Measurements from ENCODE around the gene EEFSEC.

EEFSEC gene

DNA sequence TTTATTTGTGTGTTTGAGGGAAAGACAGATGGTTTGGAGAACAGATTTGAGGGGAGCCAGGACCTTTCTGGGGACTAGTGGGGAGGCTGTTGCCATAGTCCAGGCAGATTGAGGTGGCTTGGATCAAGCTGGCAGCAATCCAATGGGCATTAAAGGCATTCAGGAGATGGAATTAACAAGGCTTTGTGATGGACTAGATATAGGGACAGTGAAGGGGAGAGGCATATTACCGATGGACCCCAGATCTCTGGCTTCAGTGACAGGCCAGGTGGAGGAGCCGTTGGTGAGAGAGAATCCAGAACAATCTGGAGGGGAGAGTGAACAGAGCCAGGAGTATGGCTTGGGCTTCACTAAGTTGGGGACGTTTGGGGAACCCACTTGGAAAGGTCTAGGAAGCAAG, 124.8 kb downstream of the EEFSEC start:
- H3K4me3 ChIP-seq (ENCODE audit: low read length), result no peak overlapping the region
- no peak for TF ChIP-seq ZNF274 (IDR thresholded peaks at IDR 0.05; ENCODE audit: low read depth, low read length)

GRCh38 chr3:128278761-128279600, 125.7 kb downstream of the EEFSEC start:
- no peak overlapping the region for H3K4me3 ChIP-seq (ENCODE audit: low read length)
- TF ChIP-seq ZNF274 (IDR thresholded peaks at IDR 0.05; ENCODE audit: low read depth, low read length), result no peak

GRCh38 chr3:128279601-128279880, 126.3 kb downstream of the EEFSEC start:
- no peak for TF ChIP-seq ZNF274 (IDR thresholded peaks at IDR 0.05; ENCODE audit: low read depth, low read length)

GRCh38 chr3:128280481-128281052, 127.3 kb downstream of the EEFSEC start:
- TF ChIP-seq ZNF274 (IDR thresholded peaks at IDR 0.05; ENCODE audit: low read depth, low read length), result no peak
- H3K4me3 ChIP-seq (ENCODE audit: low read length), result no peak overlapping the region

More at GRCh38 chr3:128279601-128279880, 126.3 kb downstream of the EEFSEC start:
- no peak overlapping the region for H3K4me3 ChIP-seq (ENCODE audit: low read length)

DNA sequence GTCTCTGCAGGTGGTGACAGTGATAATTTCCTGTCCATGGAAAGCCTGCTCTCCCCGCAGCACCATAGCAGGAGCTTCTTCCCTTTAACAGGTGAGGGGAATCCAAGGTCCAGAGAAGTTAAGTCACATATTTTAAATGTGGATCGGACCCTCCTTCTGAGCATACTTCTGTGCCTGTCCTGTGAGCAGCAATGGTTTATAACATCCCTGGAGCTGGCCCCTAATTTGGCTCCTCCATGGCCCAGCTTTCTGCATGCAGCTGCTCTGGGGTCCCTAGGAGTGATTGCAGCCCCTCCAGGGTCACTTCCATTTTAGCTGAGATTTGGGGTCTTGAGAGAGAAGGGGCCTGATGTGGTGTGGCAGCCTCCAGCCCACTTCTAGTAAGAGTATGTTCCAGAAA, 127.8 kb downstream of the EEFSEC start:
- no peak overlapping the region for H3K4me3 ChIP-seq (ENCODE audit: low read length)
- TF ChIP-seq ZNF274 (IDR thresholded peaks at IDR 0.05; ENCODE audit: low read depth, low read length), result no peak

GRCh38 chr3:128281461-128282367, 128.4 kb downstream of the EEFSEC start:
- H3K4me3 ChIP-seq (ENCODE audit: low read length), result no peak overlapping the region
- no peak for TF ChIP-seq ZNF274 (IDR thresholded peaks at IDR 0.05; ENCODE audit: low read depth, low read length)

GRCh38 chr3:128282380-128283196, 129.3 kb downstream of the EEFSEC start:
- no peak overlapping the region for H3K4me3 ChIP-seq (ENCODE audit: low read length)
- TF ChIP-seq ZNF274 (IDR thresholded peaks at IDR 0.05; ENCODE audit: low read depth, low read length), result no peak

DNA sequence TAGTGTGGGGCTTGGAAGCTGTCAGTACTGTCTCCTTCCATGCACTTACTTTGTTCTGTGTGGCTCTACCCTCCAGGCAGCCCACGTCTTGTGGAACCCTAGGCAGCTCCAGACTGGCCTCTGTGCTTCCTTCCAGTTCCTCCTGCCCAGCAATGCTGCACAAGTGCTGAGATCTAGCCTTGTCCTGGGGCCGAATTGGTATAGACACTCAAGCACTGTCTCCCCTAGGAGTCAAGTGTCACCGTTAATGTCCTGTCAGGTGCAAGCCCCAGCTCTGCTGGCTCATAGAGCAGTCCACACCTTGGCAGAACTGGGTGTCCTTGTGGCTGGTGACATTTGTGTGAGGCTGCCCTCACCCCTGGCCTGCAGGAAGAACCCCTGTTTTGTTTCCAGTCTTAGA, 130.1 kb downstream of the EEFSEC start:
- H3K4me3 ChIP-seq (ENCODE audit: low read length), result no peak overlapping the region
- no peak for TF ChIP-seq ZNF274 (IDR thresholded peaks at IDR 0.05; ENCODE audit: low read depth, low read length)

DNA sequence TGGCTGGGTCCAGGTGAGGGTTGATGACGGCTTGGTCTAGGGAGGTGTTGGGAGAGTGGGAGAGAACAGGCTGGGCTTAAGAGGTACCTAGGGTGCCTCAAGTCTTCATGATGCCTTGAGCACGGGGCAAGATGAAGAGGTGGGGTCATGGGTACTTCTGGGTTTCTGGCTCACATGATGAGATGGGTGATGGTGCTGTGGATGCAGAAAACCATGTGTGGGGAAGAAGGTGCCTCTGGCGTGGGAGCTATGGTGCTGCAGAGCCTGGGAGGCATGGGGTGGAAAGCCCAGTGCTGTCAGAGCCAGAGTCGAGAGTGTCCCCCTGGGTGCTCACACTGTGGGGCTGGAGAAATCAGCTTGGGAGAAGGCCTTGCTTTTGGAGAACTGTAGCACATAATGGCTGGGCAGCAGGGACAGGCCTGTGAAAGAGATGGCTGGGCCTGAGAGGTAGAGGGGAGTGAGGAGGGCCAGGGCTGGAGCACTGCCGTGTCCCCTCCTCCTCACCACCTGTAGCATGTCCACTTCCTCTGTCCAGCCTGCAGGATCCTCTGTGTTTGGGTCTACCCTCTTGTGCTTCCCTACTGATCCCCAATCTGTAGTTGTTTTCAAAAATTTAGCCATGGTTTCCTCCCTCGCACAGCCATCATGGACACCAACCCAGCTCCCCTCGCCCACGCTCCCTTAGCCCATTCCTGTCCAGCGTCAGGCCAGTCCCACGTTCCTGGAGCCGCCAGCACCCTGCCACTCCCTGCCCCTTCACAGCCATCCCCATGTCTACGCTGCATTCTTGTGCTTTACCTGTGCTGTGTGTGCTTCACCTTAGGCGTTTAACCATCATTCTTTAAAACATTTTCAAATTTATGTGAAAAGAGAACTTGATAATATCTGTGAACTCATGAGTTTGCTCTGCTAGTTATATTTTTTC, 132.0 kb downstream of the EEFSEC start:
- TF ChIP-seq ZNF274 (IDR thresholded peaks at IDR 0.05; ENCODE audit: low read depth, low read length), result no peak

GRCh38 chr3:128285967-128286321, 132.7 kb downstream of the EEFSEC start:
- TF ChIP-seq ZNF274 (IDR thresholded peaks at IDR 0.05; ENCODE audit: low read depth, low read length), result no peak
- H3K4me3 ChIP-seq (ENCODE audit: low read length), result no peak overlapping the region

More for the DNA sequence above, 132.0 kb downstream of the EEFSEC start:
- no peak overlapping the region for H3K4me3 ChIP-seq (ENCODE audit: low read length)

GRCh38 chr3:128286691-128287090, 133.4 kb downstream of the EEFSEC start:
- no peak overlapping the region for H3K4me3 ChIP-seq (ENCODE audit: low read length)
- no peak for TF ChIP-seq ZNF274 (IDR thresholded peaks at IDR 0.05; ENCODE audit: low read depth, low read length)

DNA sequence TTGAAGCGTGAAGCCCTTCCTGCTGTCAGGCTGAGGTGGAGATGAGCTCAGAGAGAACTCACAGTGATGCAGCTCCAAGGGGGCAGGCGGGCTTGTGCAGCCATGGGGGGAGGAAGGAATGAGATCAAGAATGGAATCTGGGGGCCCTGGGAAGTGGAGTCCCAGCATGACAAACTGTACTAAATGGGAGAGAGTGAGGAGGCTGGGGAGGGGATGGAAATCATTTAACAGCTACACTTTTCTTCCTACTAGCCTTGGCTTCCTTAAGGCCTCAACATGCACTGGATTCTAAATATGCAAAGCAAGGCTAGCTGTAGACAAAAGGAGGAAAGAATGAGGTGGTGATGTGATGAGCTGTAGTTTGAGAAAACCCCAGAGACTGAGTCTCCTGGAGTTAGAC, 133.9 kb downstream of the EEFSEC start:
- H3K4me3 ChIP-seq (ENCODE audit: low read length), result no peak overlapping the region

DNA sequence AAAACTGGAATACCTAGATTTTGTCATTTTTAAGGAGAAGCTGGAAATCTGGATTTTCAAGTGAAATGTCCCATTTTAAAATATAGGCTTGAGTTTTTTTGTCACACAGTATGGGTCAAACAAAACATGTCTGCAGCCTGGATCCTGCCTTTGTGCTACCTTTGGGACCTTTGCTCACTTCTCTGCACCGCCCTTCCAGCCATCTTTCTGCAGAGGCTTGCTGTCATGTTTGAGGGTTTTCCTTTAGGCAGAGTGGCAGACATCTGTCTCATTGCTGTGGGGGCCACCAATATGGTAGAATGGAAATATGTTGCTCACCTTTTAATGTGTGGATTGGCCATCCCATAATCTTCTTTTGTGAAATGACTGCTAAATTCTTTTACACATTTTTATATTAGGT, 136.3 kb downstream of the EEFSEC start:
- no peak for TF ChIP-seq ZNF274 (IDR thresholded peaks at IDR 0.05; ENCODE audit: low read depth, low read length)

More for the DNA sequence above, 133.9 kb downstream of the EEFSEC start:
- no peak for TF ChIP-seq ZNF274 (IDR thresholded peaks at IDR 0.05; ENCODE audit: low read depth, low read length)

More for the DNA sequence above, 136.3 kb downstream of the EEFSEC start:
- H3K4me3 ChIP-seq (ENCODE audit: low read length), result no peak overlapping the region

Data from GM08714 (cell line).